Hypothalamus (tissue), 51 donors: ENCODE results near the gene ADCY7.

ENCODE experiments used
- DNase-seq, 51 donors: peaks; one replicate each; lab custom pipeline; 2025; lab: John Stamatoyannopoulos, UW

The ADCY7 gene

GRCh38 chr16:50309527-50310307 is 43.4 kb downstream of the ADCY7 start:
- no peak for DNase-seq

DNA sequence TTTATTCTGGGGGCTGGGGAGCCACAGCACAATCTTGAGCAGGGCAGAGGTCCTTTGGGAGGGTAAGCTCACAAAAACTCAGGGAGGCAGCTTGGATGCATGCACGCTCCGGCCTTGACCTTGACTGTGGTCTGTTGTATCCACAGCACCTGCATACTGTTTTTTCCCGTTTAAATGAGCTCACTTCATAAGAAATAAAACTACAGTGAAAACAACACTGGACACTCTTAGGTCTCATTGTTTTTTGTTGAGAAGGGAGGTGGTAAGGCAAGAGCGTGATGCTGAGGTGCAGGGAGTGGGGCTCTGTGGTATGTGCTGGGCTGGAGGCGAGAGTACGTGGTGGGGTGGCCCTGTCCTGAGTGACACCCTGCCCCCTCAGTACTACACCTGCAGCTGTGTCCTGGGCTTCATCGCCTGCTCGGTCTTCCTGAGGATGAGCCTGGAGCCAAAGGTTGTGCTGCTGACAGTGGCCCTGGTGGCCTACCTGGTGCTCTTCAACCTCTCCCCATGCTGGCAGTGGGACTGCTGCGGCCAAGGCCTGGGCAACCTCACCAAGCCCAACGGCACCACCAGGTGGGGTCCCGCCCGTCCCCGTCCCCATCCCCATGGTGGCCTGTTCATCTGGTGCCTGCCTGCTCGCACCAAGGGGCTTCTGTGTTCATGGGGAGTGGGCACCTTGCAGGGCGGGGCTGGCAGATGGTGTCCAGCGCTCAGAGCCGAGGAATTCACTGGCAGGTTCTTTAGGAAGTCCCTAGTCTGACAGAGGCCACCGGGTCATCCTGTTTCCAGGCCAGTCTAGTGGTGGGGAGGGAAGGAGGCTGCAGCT is 44.2 kb downstream of the ADCY7 start:
- no peak for DNase-seq

DNA sequence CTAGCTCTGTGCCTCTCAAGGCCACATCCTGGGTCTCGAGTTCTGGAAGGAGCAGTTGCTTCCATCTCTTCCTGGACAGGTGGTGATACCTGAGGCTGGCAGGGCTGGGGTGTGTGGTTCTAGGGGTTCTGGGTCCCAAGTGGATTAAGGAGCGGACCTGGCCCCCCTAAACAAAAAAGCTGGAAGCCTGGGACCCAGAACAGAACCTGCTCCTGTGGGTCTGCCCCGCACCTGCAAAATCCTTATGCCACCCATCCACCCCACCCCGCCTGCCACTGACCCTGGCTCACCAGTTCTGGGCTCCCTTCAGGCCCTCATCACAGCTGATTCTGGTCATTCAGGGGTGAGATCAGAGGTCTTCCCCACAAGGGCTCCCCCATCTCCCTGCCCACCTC is 44.8 kb downstream of the ADCY7 start:
- DNase-seq = no peak

GRCh38 chr16:50311891-50312501 is 45.6 kb downstream of the ADCY7 start:
- DNase-seq = no peak

DNA sequence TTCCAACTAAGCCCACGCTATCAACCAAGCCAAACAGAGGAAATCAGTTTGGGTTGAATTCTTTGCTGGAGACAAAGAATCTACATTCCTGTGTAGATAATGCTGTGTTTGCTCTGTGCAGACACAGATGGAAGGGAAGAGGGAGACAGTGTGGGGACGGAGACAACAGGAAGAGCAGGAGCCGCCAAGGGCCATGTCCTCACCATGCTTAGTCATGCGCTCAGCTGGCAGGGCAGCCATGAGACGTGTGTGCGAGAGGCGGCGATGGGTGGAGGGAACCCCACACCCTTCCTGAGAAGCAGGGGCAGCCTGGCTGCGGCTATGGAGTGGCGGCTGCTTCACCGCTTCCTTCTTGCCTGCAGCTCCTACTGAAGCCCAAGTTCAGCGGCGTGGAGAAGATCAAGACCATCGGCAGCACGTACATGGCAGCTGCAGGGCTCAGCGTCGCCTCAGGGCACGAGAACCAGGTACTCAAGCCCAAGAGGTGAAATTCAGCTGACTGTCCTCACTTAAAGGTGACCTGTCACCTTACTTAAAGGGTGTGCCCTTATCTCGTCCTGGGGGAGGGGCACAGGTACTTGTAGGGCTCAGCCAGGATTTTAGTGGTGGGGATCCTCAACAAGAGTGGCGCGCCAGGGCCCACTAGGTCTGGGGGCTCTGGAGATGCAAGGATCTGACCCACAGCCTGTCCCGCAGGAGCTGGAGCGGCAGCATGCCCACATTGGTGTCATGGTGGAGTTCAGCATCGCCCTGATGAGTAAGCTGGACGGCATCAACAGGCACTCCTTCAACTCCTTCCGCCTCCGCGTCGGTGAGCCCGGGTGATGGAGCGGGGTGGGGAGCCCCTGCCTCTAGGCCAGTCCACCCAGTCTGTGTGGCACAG is 47.5 kb downstream of the ADCY7 start:
- DNase-seq = peak in 7 of 51 donors; percentile 12 to 63 (median 23)

- DNase-seq = no peak
These were observed 48.3 kb downstream of the ADCY7 start for GRCh38 chr16:50314665-50315064.

DNA sequence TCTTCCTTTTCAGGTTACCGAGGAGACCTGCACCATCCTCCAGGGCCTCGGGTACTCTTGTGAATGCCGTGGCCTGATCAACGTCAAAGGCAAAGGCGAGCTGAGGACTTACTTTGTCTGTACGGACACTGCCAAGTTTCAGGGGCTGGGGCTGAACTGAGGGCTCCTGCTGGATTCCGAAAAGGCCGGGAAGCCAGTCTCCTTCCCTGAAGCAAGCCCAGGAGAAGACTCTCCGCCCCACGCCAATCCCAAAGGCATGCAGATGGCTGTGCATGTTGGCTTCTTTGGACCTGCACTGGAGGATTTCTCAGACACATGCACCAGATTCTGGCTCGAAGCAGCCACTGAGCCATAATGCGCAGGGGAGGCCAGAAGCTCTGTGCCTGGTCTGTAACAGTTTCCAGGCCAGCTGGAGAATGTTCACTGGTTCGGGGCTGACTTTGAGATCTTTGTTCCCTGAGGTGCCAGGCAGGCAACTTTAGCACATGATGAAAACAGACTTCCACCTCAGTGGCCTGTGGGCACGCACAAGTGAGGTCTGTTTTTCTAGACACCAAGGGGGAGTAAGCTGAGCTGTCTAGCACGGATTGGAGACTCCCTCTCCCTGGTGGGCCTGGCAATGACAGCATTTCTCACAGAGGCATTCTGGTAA is 49.1 kb downstream of the ADCY7 start:
- no peak for DNase-seq

DNA sequence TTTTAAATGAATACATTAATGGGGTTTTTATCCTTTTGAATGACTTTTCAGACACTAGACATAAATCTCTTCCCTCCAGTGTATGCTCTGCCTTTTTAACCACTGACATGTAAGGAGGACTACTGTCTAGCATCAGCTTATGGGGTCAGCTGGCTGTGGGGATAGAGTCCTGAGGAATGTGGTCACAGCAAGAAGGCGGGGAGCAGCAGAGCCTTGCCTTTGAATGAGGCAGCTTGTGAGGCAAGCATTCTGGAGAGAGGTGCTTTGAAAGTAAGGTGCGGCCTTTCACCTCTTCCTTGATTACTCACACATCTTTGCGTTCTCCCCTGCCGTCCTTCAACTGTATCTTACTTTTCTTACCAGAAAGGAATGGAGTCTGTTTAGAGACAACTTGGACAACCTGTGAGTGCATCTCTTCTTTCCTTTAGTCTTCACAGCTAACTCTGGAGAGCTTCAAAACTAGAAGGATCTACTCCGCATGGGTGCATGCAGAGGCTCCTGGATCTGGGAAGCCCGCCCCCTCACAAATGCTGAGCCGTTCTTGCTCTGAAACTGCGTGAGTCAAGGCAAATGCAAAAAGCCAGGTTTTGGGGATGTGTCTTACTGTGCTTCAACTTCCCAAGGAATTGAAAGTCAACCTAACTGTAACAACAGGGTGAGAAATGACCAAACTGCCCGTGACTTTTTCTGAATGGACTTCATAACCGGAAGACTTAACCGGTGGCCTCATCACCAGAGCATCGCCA is 49.9 kb downstream of the ADCY7 start:
- DNase-seq = peak in 1 of 51 donors; percentile 4

GRCh38 chr16:50316848-50317630 is 50.7 kb downstream of the ADCY7 start:
- DNase-seq = no peak

- DNase-seq = no peak
These were observed 52.6 kb downstream of the ADCY7 start for GRCh38 chr16:50318796-50319578.

GRCh38 chr16:50320310-50320709 is 54.0 kb downstream of the ADCY7 start:
- no peak for DNase-seq

GRCh38 chr16:50322333-50322732 is 56.0 kb downstream of the ADCY7 start:
- DNase-seq = no peak

GRCh38 chr16:50323335-50324011 is 57.1 kb downstream of the ADCY7 start:
- DNase-seq = no peak

GRCh38 chr16:50324345-50324744 is 58.0 kb downstream of the ADCY7 start:
- no peak for DNase-seq

DNA sequence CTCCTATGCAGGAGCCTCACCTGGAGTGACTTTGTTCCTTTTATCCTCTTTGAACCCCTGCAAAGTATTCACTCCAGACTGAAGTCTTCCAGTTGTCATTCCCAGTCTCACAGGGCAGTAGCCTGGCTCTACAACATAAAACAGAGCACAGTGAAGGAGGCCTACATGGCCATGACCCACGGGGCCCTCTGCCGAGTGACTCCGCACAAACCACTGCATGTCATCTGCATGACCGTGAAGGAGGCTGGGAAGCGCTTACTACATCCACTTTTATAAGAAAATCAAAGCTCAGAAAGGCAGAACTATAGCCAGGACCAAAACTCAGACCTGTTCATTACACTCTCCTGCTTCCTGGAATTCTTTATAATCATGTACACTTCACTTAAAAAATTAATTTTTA is 59.9 kb downstream of the ADCY7 start:
- no peak for DNase-seq

GRCh38 chr16:50326835-50327465 is 60.6 kb downstream of the ADCY7 start:
- peak in 2 of 51 donors; percentile 14 to 21 for DNase-seq
